Measurements from ENCODE around the gene COL4A6.

Gene COL4A6

GRCh38 chrX:108199041-108199440 lies 239.2 kb downstream of the COL4A6 start:
- no peaks in the 10 kb centered on the region for H3K79me2 ChIP-seq (ENCODE audit: insufficient read depth, low read length)
- no peak overlapping the region for H2AFZ ChIP-seq (ENCODE audit: low read depth, low read length, severe bottlenecking)
- TF ChIP-seq CTCF (IDR thresholded peaks at IDR 0.05; ENCODE audit: insufficient read depth, low read length, poor library complexity, severe bottlenecking) (no peak), EZH2phosphoT487 (conservative IDR thresholded peaks at IDR 0.05; ENCODE audit: low read length) (no peak)
- H3F3A ChIP-seq (ENCODE audit: insufficient read depth) = no peaks in the 10 kb centered on the region
- no peaks in the 10 kb centered on the region for H3K9me2 ChIP-seq (replicated peaks; ENCODE audit: insufficient read depth, low read length)
- H3K36me3 ChIP-seq (ENCODE audit: low read length) = no peaks in the 10 kb centered on the region
- no peaks in the 10 kb centered on the region for H3K9me3 ChIP-seq (ENCODE audit: insufficient read depth, low read length)
- H3K27ac ChIP-seq (ENCODE audit: low read depth, low read length) = no peak overlapping the region
- no peak overlapping the region for H3K9ac ChIP-seq (ENCODE audit: low read length)
- no peaks in the 10 kb centered on the region for H3K27me3 ChIP-seq (ENCODE audit: low read length)
- H3K4me3 ChIP-seq (ENCODE audit: insufficient read depth, low read length, poor library complexity, severe bottlenecking) = no peak overlapping the region
- H3K4me2 ChIP-seq (ENCODE audit: low read depth, low read length, poor library complexity, severe bottlenecking) = no peak overlapping the region
- H4K20me1 ChIP-seq (ENCODE audit: low read depth, low read length) = no peaks in the 10 kb centered on the region

GRCh38 chrX:108198420-108198819 lies 239.8 kb downstream of the COL4A6 start:
- Histone ChIP-seq H3K36me3 (ENCODE audit: low read length) (no peaks in the 10 kb centered on the region), H3K9me2 (replicated peaks; ENCODE audit: insufficient read depth, low read length) (no peaks in the 10 kb centered on the region), H3K9ac (ENCODE audit: low read length) (no peak overlapping the region), H3K27me3 (ENCODE audit: low read length) (no peaks in the 10 kb centered on the region), H3K9me3 (ENCODE audit: insufficient read depth, low read length) (no peaks in the 10 kb centered on the region), H4K20me1 (ENCODE audit: low read depth, low read length) (no peaks in the 10 kb centered on the region), H2AFZ (ENCODE audit: low read depth, low read length, severe bottlenecking) (no peak overlapping the region), H3F3A (ENCODE audit: insufficient read depth) (no peaks in the 10 kb centered on the region), H3K4me3 (ENCODE audit: insufficient read depth, low read length, poor library complexity, severe bottlenecking) (no peak overlapping the region), H3K79me2 (ENCODE audit: insufficient read depth, low read length) (no peaks in the 10 kb centered on the region), H3K4me2 (ENCODE audit: low read depth, low read length, poor library complexity, severe bottlenecking) (no peak overlapping the region), H3K27ac (ENCODE audit: low read depth, low read length) (no peak overlapping the region)
- no peak for TF ChIP-seq EZH2phosphoT487 (conservative IDR thresholded peaks at IDR 0.05; ENCODE audit: low read length)
- no peak for TF ChIP-seq CTCF (IDR thresholded peaks at IDR 0.05; ENCODE audit: insufficient read depth, low read length, poor library complexity, severe bottlenecking)

- no peak for TF ChIP-seq CTCF (IDR thresholded peaks at IDR 0.05; ENCODE audit: insufficient read depth, low read length, poor library complexity, severe bottlenecking)
- no peak for TF ChIP-seq EZH2phosphoT487 (conservative IDR thresholded peaks at IDR 0.05; ENCODE audit: low read length)
- H3K9ac ChIP-seq (ENCODE audit: low read length) = no peak overlapping the region
- no peaks in the 10 kb centered on the region for H3K36me3 ChIP-seq (ENCODE audit: low read length)
- no peaks in the 10 kb centered on the region for H4K20me1 ChIP-seq (ENCODE audit: low read depth, low read length)
- H3F3A ChIP-seq (ENCODE audit: insufficient read depth) = no peaks in the 10 kb centered on the region
- H3K79me2 ChIP-seq (ENCODE audit: insufficient read depth, low read length) = no peaks in the 10 kb centered on the region
- H3K27ac ChIP-seq (ENCODE audit: low read depth, low read length) = no peak overlapping the region
- H3K4me2 ChIP-seq (ENCODE audit: low read depth, low read length, poor library complexity, severe bottlenecking) = no peak overlapping the region
- H3K9me3 ChIP-seq (ENCODE audit: insufficient read depth, low read length) = no peaks in the 10 kb centered on the region
- H3K9me2 ChIP-seq (replicated peaks; ENCODE audit: insufficient read depth, low read length) = no peaks in the 10 kb centered on the region
- H3K27me3 ChIP-seq (ENCODE audit: low read length) = no peaks in the 10 kb centered on the region
- H2AFZ ChIP-seq (ENCODE audit: low read depth, low read length, severe bottlenecking) = no peak overlapping the region
- H3K4me3 ChIP-seq (ENCODE audit: insufficient read depth, low read length, poor library complexity, severe bottlenecking) = no peak overlapping the region
Observed at GRCh38 chrX:108186811-108187210, 251.4 kb downstream of the COL4A6 start.

GRCh38 chrX:108178143-108178498 lies 260.1 kb downstream of the COL4A6 start:
- Histone ChIP-seq H3K4me3 (ENCODE audit: insufficient read depth, low read length, poor library complexity, severe bottlenecking) (no peak overlapping the region), H3K79me2 (ENCODE audit: insufficient read depth, low read length) (no peaks in the 10 kb centered on the region), H3K9me2 (replicated peaks; ENCODE audit: insufficient read depth, low read length) (no peaks in the 10 kb centered on the region), H2AFZ (ENCODE audit: low read depth, low read length, severe bottlenecking) (no peak overlapping the region), H3K27me3 (ENCODE audit: low read length) (no peaks in the 10 kb centered on the region), H3K4me2 (ENCODE audit: low read depth, low read length, poor library complexity, severe bottlenecking) (no peak overlapping the region), H3K9me3 (ENCODE audit: insufficient read depth, low read length) (no peaks in the 10 kb centered on the region), H3K27ac (ENCODE audit: low read depth, low read length) (no peak overlapping the region), H3K9ac (ENCODE audit: low read length) (no peak overlapping the region), H4K20me1 (ENCODE audit: low read depth, low read length) (no peaks in the 10 kb centered on the region), H3K36me3 (ENCODE audit: low read length) (no peaks in the 10 kb centered on the region), H3F3A (ENCODE audit: insufficient read depth) (no peaks in the 10 kb centered on the region)
- TF ChIP-seq EZH2phosphoT487 (conservative IDR thresholded peaks at IDR 0.05; ENCODE audit: low read length) = no peak
- TF ChIP-seq CTCF (IDR thresholded peaks at IDR 0.05; ENCODE audit: insufficient read depth, low read length, poor library complexity, severe bottlenecking) = no peak
